Neuronal stem cell (in vitro differentiated cells): ENCODE results near the gene DTNBP1. TPM values are rescaled to one million over a fixed set of nuclear protein-coding genes. Genes with fewer than 3 reads are reported as not detected.

Experiments used
- DNase-seq: peaks from one replicate; pipeline ENCODE4 v3.0.0-alpha.2; 2013; ENCODE audit warnings: low spot score
- H2AFZ ChIP-seq: one replicate; pipeline ENCODE4 v1.6.1; 2013; ENCODE audit warnings: mild to moderate bottlenecking, low read length, inconsistent platforms
- H2AK5ac ChIP-seq: 2 replicates; pipeline ENCODE4 v1.6.1; 2013; ENCODE audit warnings: low read depth, mild to moderate bottlenecking, inconsistent platforms, low read length, moderate library complexity, mixed read lengths
- H2BK120ac ChIP-seq: 2 replicates; pipeline ENCODE4 v1.6.1; 2013; ENCODE audit warnings: low read depth, mild to moderate bottlenecking, inconsistent platforms, low read length, moderate library complexity, mixed read lengths
- H2BK12ac ChIP-seq: one replicate; pipeline ENCODE4 v1.6.1; 2013; ENCODE audit warnings: low read length, inconsistent platforms
- H2BK15ac ChIP-seq: 2 replicates; pipeline ENCODE4 v1.6.1; 2013; ENCODE audit warnings: mild to moderate bottlenecking, low read length, inconsistent platforms, mixed read lengths
- H2BK5ac ChIP-seq: one replicate; pipeline ENCODE4 v1.6.1; 2013; ENCODE audit warnings: inconsistent platforms, mild to moderate bottlenecking, low read length, moderate library complexity
- H3K14ac ChIP-seq: one replicate; pipeline ENCODE4 v1.6.1; 2013; ENCODE audit warnings: low read length, inconsistent platforms
- H3K18ac ChIP-seq: 2 replicates; pipeline ENCODE4 v1.6.1; 2013; ENCODE audit warnings: low read length, inconsistent platforms
- H3K23ac ChIP-seq: 2 replicates; pipeline ENCODE4 v1.6.1; 2013; ENCODE audit warnings: low read depth, mild to moderate bottlenecking, mixed read lengths, low read length, inconsistent platforms; ENCODE audit not compliant: poor library complexity
- H3K27ac ChIP-seq: replicated peaks from 3 replicates; pipeline ENCODE4 v1.5.1; 2013; ENCODE audit warnings: low read length, inconsistent platforms
- H3K27me3 ChIP-seq, 3 experiments: 2 replicates each; pipeline ENCODE4 v1.6.1; 2013; ENCODE audit warnings: low read length in 3 of 3, mild to moderate bottlenecking in 2 of 3, inconsistent platforms in 1 of 3, low read depth in 1 of 3, mixed read lengths in 1 of 3, moderate library complexity in 1 of 3; ENCODE audit not compliant: control insufficient read depth in 3 of 3, insufficient read depth in 3 of 3
- H3K36me3 ChIP-seq, 2 donors: replicated peaks in 1 of 2; 2 replicates each; pipeline ENCODE4 v1.6.1; 2013; ENCODE audit warnings: low read length in 2 of 2; ENCODE audit not compliant: control insufficient read depth in 2 of 2, insufficient read depth in 2 of 2
- H3K4ac ChIP-seq: 2 replicates; pipeline ENCODE4 v1.6.1; 2013; ENCODE audit warnings: inconsistent platforms, mild to moderate bottlenecking, low read length, moderate library complexity
- H3K4me1 ChIP-seq, 2 donors: 1 replicate in 1 of 2; 2 replicates in 1 of 2; pipeline ENCODE4 v1.6.1; 2013; ENCODE audit warnings: low read length in 2 of 2, low read depth in 1 of 2; ENCODE audit not compliant: control insufficient read depth in 2 of 2, insufficient read depth in 1 of 2
- H3K4me2 ChIP-seq: one replicate; pipeline ENCODE4 v1.6.1; 2013; ENCODE audit warnings: mild to moderate bottlenecking, low read length, inconsistent platforms; ENCODE audit not compliant: insufficient read depth, poor library complexity, severe bottlenecking
- H3K4me3 ChIP-seq, 2 donors: 2 replicates each; pipeline ENCODE4 v1.5.1; 2013; ENCODE audit warnings: low read length in 2 of 2, mild to moderate bottlenecking in 2 of 2, inconsistent platforms in 1 of 2, moderate library complexity in 1 of 2
- H3K79me1 ChIP-seq: one replicate; pipeline ENCODE4 v1.6.1; 2013; ENCODE audit warnings: low read depth, mild to moderate bottlenecking, inconsistent platforms, low read length, moderate library complexity
- H3K9ac ChIP-seq: one replicate; pipeline ENCODE4 v1.6.1; 2013; ENCODE audit warnings: mild to moderate bottlenecking, low read depth, low read length, inconsistent platforms; ENCODE audit not compliant: poor library complexity
- H3K9me3 ChIP-seq, 2 donors: replicated peaks in 1 of 2; 2 replicates each; pipeline versions ENCODE3 to v1.6.1; 2013; ENCODE audit warnings: low read length in 2 of 2, mild to moderate bottlenecking in 2 of 2, inconsistent platforms in 1 of 2, low read depth in 1 of 2, mixed read lengths in 1 of 2, moderate library complexity in 1 of 2; ENCODE audit not compliant: control insufficient read depth in 2 of 2, insufficient read depth in 1 of 2
- H4K8ac ChIP-seq: one replicate; pipeline ENCODE4 v1.6.1; 2013; ENCODE audit warnings: low read depth, mild to moderate bottlenecking, inconsistent platforms, low read length, moderate library complexity
- H4K91ac ChIP-seq: one replicate; pipeline ENCODE4 v1.6.1; 2013; ENCODE audit warnings: low read length, low read depth, mild to moderate bottlenecking, inconsistent platforms; ENCODE audit not compliant: poor library complexity
- WGBS, 2 donors: extraction: QIAGEN DNeasy Blood & Tissue Kit; methylation state at CpG; one replicate each; pipeline ENCODE4 v1.1.7; 2013; ENCODE audit warnings: missing lambda C conversion rate in 2 of 2, mixed read lengths in 1 of 2; ENCODE audit not compliant: insufficient read length in 2 of 2, insufficient replicate concordance in 1 of 2; ENCODE audit errors: extremely low coverage in 2 of 2; 5-methylcytosine and 5-hydroxymethylcytosine counted together
- small RNA-seq: library from polyadenylated mRNA; stranded (forward); fragments of <200 nt; extraction: miRNeasy Mini kit (QIAGEN cat#:217004); gene quantifications from one replicate; pipeline ENCODE3, GENCODE V24; 2013; ENCODE audit not compliant: insufficient read depth

The DTNBP1 gene

DNA sequence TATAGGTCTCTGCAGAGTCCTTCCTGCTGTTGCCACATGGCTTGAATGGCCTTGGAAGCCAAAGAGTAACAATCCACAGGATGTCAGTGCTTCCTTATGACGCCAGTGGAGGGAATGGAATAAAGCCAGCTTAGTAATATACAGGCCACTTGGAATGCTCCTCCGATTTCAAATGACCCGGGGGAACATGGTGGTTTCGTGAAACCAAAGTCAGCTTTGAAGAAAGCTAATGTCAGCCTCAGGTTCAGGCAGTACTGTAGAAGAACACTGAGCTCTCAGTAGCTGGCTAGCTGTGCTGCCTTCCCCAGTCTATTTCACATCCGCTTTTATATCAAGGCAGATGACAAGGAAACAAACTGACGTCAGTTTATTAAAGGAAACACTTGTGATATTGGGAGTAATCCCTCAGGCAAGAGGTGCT lies 189.1 kb downstream of the DTNBP1 start:
- H3K4me1 ChIP-seq: peaks cover 0 to 3% of the 10 kb centered on the region in 2 donors
- H3K79me1 ChIP-seq: no peaks in the 10 kb centered on the region
- H2BK120ac ChIP-seq: no peak overlapping the region
- no peak for DNase-seq
- H2BK15ac ChIP-seq: no peak overlapping the region
- no peak overlapping the region for H3K27ac ChIP-seq
- WGBS, 2 donors: no CpG with 5 or more reads among the region's 6 CpGs
- H3K9ac ChIP-seq: no peak overlapping the region
- no peak overlapping the region for H3K14ac ChIP-seq
- H3K4me2 ChIP-seq: no peak overlapping the region
- no peak overlapping the region for H4K8ac ChIP-seq
- H3K4ac ChIP-seq: no peak overlapping the region
- no peak overlapping the region for H2AFZ ChIP-seq
- H3K36me3 ChIP-seq: peaks cover 14 to 85% of the 10 kb centered on the region in 2 donors
- H3K4me3 ChIP-seq: no peak overlapping the region
- no peak overlapping the region for H2BK12ac ChIP-seq
- H3K18ac ChIP-seq: no peak overlapping the region
- H3K23ac ChIP-seq: no peak overlapping the region
- H2AK5ac ChIP-seq: no peak overlapping the region
- H2BK5ac ChIP-seq: no peak overlapping the region
- H4K91ac ChIP-seq: no peak overlapping the region
- H3K27me3 ChIP-seq: no peaks in the 10 kb centered on the region
- peaks cover 0 to 3% of the 10 kb centered on the region in 2 donors for H3K9me3 ChIP-seq

DNA sequence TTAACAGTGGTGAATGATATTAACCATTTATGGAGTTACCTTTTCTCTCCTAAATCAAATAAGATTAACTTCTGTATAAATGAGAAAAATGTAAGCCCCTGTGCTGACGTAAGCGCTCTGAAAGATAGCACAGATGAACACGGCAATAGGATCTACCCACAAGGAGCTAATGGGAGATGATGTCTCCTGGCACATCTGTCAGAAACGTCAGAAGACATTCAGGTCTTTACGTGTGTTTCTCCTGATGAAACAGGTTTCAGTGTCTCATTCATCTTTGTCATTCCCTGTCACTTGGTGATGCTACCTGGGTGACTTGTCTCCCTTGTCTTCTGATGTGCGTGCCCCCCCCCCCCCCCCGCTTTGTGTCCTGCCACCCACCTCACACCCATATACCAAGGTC lies 189.7 kb downstream of the DTNBP1 start:
- Histone ChIP-seq H3K18ac (no peak overlapping the region), H3K9ac (no peak overlapping the region), H3K27ac (no peak overlapping the region), H4K8ac (no peak overlapping the region), H3K79me1 (no peaks in the 10 kb centered on the region), H3K4ac (no peak overlapping the region), H3K14ac (no peak overlapping the region), H4K91ac (no peak overlapping the region), H2AFZ (no peak overlapping the region), H3K23ac (no peak overlapping the region), H2AK5ac (no peak overlapping the region), H3K4me2 (no peak overlapping the region), H3K9me3 (peaks cover 0 to 6% of the 10 kb centered on the region in 2 donors), H3K4me1 (peaks cover 0 to 3% of the 10 kb centered on the region in 2 donors), H2BK5ac (no peak overlapping the region), H2BK120ac (no peak overlapping the region), H2BK12ac (no peak overlapping the region), H3K27me3 (no peaks in the 10 kb centered on the region), H2BK15ac (no peak overlapping the region), H3K4me3 (no peak overlapping the region), H3K36me3 (peaks cover 19 to 88% of the 10 kb centered on the region in 2 donors)
- WGBS, 2 donors: no CpG with 5 or more reads among the region's 7 CpGs
- DNase-seq: no peak

Small RNA genes within 50 kb of the gene (small RNA-seq; reads per million reads assigned to genes)
- gene RF00001: not detected
